BJ (cell line): Measurements from ENCODE around the gene DCAF7. TPM values are rescaled to one million over a fixed set of nuclear protein-coding genes. Genes with fewer than 3 reads are reported as not detected.

Experiments used
- CTCF ChIA-PET: fragments of 350-600 bp; formaldehyde crosslinking; extraction: SDS; loops from one replicate; lab custom pipeline; 2021; ENCODE audit warnings: antibody characterized with exemption, inconsistent platforms; lab: Yijun Ruan, JAX
- POLR2A ChIA-PET: fragments of 300-600 bp; sonication (Branson Sonifier 250); formaldehyde crosslinking; extraction: SDS; loops from one replicate; lab custom pipeline; 2021; ENCODE audit warnings: antibody characterized with exemption; lab: Charles Lee
- DNase-seq: peaks from one replicate; pipeline ENCODE4 v3.0.0-alpha.2; 2011; ENCODE audit warnings: low read depth
- H3K27me3 ChIP-seq: 2 replicates; pipeline ENCODE4 v1.6.0; 2011; ENCODE audit warnings: low read length; ENCODE audit not compliant: control insufficient read depth, insufficient read depth
- H3K36me3 ChIP-seq: 2 replicates; pipeline ENCODE4 v1.5.1; 2011; ENCODE audit warnings: low read length; ENCODE audit not compliant: control insufficient read depth, insufficient read depth
- H3K4me3 ChIP-seq: 2 replicates; pipeline ENCODE4 v1.5.1; 2011; ENCODE audit warnings: low read depth, mild to moderate bottlenecking, control low read depth, low read length
- polyA plus RNA-seq: library from polyadenylated mRNA; depleted of rRNA; stranded (reverse); fragments of >200 nt; gene quantifications from 2 replicates; pipeline ENCODE4 v1.2.3, GENCODE V29; 2011
- TF ChIP-seq, protein P1 (sequence below): IDR thresholded peaks from 2 replicates; pipeline ENCODE4 v1.5.1; 2011; ENCODE audit warnings: low read depth, mild to moderate bottlenecking, control low read depth, inconsistent platforms, low read length, moderate library complexity; ENCODE audit not compliant: insufficient read depth

The DCAF7 gene
- polyA plus RNA-seq, 1 experiment: 57.4 TPM

DNA sequence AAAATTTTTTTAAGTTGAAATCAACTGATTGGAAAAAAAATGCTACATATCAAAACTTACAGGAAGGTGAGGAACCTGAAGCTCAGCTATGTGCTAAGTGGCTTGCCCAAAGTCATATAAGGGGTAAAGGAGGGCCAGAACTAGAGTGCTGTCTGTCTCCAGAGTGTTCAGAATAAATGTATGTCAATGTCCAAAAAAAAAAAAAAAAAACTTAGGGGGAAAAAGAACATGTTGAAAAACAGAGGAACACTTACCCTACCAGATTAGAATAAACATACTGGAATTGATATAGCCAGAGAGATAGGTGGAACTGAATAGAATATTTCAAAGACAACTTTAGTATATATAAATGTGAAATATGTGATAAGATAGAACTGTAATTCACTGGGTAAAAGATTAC is 11.5 kb downstream of the DCAF7 start:
- TF ChIP-seq, protein P1, sequence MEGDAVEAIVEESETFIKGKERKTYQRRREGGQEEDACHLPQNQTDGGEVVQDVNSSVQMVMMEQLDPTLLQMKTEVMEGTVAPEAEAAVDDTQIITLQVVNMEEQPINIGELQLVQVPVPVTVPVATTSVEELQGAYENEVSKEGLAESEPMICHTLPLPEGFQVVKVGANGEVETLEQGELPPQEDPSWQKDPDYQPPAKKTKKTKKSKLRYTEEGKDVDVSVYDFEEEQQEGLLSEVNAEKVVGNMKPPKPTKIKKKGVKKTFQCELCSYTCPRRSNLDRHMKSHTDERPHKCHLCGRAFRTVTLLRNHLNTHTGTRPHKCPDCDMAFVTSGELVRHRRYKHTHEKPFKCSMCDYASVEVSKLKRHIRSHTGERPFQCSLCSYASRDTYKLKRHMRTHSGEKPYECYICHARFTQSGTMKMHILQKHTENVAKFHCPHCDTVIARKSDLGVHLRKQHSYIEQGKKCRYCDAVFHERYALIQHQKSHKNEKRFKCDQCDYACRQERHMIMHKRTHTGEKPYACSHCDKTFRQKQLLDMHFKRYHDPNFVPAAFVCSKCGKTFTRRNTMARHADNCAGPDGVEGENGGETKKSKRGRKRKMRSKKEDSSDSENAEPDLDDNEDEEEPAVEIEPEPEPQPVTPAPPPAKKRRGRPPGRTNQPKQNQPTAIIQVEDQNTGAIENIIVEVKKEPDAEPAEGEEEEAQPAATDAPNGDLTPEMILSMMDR: no peak
- Histone ChIP-seq H3K4me3 (no peak overlapping the region), H3K36me3 (no peaks in the 10 kb centered on the region), H3K27me3 (no peaks in the 10 kb centered on the region)
- POLR2A ChIA-PET: no interaction called here
- CTCF ChIA-PET: interaction anchor here (1.4 kb wide), 1 partner anchor 137 kb away, joined by 3 read pairs; no protein-coding TSS in a partner anchor
- DNase-seq: no peak

DNA sequence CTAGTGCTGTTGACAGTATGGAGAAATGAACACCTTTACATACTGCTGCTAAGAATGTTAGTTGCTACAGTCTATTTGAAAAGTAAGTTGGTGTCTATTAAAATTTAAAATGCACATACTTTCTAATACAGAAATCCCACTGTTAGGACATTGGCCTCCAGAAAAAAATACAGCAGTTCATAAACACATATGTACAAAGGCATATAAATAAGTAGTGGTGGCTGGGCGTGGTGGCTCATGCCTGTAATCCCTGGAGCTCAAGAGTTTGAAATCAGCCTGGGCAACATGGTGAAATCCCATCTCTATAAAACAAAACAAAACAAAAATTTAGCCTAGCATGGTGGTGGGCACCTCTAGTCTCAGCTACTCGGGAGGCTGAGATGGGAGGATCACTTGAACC is 13.1 kb downstream of the DCAF7 start:
- POLR2A ChIA-PET: no interaction called here
- CTCF ChIA-PET: interaction anchor here (0.9 kb wide), 1 partner anchor 21 kb away, joined by 3 read pairs; no protein-coding TSS in a partner anchor
- no peaks in the 10 kb centered on the region for H3K27me3 ChIP-seq
- DNase-seq: no peak
- TF ChIP-seq, protein P1: no peak
- H3K4me3 ChIP-seq: no peak overlapping the region
- no peaks in the 10 kb centered on the region for H3K36me3 ChIP-seq

DNA sequence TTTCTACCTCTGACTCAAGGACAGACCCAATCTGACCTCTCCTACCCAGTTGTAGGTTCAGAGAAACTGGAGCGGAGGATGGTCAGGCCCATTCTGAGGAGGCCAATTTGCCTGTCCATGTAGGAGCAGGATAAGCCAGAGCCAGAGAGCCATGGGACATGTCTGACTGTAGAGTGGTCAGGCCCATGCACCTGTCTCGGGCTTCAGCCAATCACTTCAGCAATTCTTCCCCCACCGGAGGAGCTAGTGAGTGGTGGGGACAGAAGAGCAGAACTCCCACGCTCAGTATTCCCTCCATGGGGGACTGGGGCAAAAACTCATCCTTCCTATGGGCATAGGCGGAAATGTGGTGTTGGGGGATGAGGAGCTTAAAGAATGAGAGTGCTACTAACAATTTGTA is 14.3 kb downstream of the DCAF7 start:
- TF ChIP-seq, protein P1: no peak
- Histone ChIP-seq H3K36me3 (no peaks in the 10 kb centered on the region; the same call in 1 of the 2 replicates), H3K4me3 (no peak overlapping the region), H3K27me3 (no peaks in the 10 kb centered on the region)
- CTCF ChIA-PET: interaction anchor here (0.6 to 2.0 kb wide), 3 partner anchors 11 to 19 kb away, joined by 3 to 6 read pairs (median 3); no protein-coding TSS in a partner anchor
- DNase-seq: no peak
- POLR2A ChIA-PET: no interaction called here

- POLR2A ChIA-PET: no interaction called here
- TF ChIP-seq, protein P1: no peak
- no peak for DNase-seq
- CTCF ChIA-PET: no interaction called here
- H3K36me3 ChIP-seq: no peaks in the 10 kb centered on the region; the same call in 1 of the 2 replicates
- no peaks in the 10 kb centered on the region for H3K27me3 ChIP-seq
- H3K4me3 ChIP-seq: no peak overlapping the region
Measured at GRCh38 chr17:63567229-63567628, 17.0 kb downstream of the DCAF7 start.

DNA sequence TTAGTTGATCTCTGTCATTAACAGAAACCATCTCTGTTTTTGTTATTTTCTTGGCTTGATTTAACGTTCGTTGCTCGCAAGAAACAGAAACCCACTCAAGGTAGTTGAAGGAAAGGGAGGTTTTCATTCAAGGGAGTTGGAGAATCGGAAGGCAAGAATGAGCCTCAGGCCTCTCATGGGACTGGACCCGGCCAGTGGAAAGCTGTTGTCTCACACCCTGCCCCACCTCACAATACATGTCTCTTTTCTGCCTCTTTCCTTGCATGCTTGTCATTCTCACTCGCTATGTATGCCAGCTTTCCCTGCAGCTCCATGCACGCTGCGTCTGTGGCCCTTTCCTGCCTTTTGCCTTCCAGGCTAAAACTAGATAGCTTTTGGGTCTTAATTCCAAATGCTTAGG is 18.3 kb downstream of the DCAF7 start:
- POLR2A ChIA-PET: no interaction called here
- H3K4me3 ChIP-seq: no peak overlapping the region
- CTCF ChIA-PET: interaction anchor here (1.0 to 1.4 kb wide), 2 partner anchors 16 to 90 kb away, joined by 3 to 5 read pairs; no protein-coding TSS in a partner anchor
- TF ChIP-seq, protein P1: no peak
- H3K27me3 ChIP-seq: no peaks in the 10 kb centered on the region
- no peaks in the 10 kb centered on the region; the same call in 1 of the 2 replicates for H3K36me3 ChIP-seq
- DNase-seq: no peak
